Stimulated activated CD8-positive, alpha-beta memory T cell treated with anti-CD3 and anti-CD28 coated beads, Interleukin-4, amount 100 ng/mL, for 4 hours (primary cell): ENCODE results near the gene CAPN5.

Experiments
- DNase-seq, 2 donors: peaks; one replicate each; pipeline ENCODE4 v3.0.0-alpha.2; 2020; ENCODE audit warnings: low read depth in 2 of 2, low spot score in 1 of 2

The CAPN5 gene

GRCh38 chr11:77082838-77083565 is 16.2 kb downstream of the CAPN5 start:
- DNase-seq = no peak

GRCh38 chr11:77083566-77084245 is 16.9 kb downstream of the CAPN5 start:
- no peak for DNase-seq

- no peak for DNase-seq
Observed at GRCh38 chr11:77084581-77085191, 17.9 kb downstream of the CAPN5 start.

DNA sequence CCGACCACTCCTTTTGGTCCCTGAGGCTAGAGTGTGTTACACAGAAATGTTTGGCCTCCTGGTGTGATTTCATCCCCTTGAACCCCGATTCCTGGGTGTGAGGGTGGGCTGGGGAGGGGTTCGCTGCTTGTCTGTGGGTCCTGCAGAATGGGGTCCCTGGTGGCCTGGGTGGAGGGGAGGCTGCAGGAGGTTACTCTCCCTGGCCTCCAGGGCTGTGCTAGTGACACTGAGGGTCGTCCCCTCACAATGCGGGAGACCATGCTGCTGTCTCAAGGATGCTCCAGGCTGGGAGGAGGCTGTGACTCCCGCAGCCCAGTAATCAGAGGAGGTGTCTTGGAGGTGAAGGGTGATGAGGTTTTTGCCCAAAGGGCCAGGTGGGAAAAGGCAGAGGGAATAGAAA is 18.9 kb downstream of the CAPN5 start:
- no peak for DNase-seq

DNA sequence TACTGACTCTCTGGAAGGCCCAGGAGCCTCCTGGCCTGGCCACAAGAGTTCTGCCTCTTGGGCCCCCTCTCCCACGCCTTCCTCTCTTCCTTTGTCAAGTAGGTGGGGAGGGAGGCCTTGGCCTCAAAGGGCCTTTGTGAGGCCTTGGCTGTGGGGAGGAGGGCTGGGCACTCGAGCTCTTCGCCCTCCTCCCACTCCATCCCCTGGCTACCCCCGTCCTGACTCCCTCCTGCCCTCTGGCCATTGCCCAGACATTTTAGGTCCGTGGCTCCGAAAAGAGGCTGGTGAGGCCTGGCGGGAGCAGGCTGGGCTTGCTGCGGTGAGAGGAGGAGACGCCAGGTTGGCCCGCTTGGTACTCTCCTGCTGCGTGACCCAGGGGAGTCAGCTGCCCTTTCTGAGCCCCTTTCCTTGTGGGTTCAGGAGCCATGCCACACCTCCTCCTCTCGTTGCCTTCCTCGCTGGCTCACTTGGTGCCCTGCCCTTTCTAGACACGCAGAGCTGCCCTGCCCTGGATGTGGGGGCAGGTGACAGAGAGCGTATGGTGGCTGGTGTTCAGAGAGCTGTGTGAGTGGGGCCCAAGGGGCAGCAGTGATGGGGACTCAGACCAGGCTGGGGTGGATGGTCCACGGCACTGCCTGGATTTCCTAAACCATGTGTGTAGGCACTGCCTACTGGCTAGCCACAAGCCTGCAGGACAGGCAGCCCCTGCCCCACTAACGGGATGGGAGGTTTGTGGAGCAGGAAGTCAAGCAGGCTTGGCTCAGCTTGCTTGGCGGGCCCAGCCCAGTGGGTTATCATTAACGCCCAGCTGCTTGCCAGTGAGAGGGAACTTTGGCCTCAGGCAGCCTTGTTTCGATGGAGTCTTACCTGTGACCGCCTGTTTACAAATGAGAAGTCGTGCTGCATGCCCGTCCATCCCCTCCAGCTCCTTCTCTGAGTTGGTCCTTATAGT is 20.0 kb downstream of the CAPN5 start:
- no peak for DNase-seq

DNA sequence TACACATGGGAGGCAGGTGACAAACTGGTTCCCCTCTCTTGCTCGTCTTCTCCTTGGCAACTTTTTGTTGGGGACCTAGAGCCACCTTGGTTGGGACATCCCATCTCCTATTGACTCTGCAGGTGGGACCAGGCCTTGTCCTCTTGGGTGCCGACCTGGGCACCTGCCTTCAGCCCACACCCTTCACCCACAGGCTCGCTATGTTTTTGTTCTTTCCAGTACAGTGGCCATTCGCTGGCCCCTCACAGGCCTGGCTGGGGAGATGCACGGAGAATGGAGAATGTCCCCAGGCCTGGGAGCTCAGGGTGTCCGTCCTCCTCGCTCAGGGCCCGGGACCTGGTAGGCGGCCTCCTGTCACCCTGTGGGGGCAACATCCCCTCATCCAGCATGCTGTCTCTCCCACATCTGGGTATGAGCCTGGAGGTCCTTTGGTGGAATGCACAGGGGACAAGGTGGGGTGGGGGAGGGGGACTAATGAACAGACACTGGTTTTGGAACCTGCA is 21.0 kb downstream of the CAPN5 start:
- DNase-seq = no peak

- no peak for DNase-seq
Observed at GRCh38 chr11:77088236-77089003, 21.6 kb downstream of the CAPN5 start.

GRCh38 chr11:77089004-77089545 is 22.3 kb downstream of the CAPN5 start:
- no peak for DNase-seq

GRCh38 chr11:77090046-77090372 is 23.2 kb downstream of the CAPN5 start:
- no peak for DNase-seq

DNA sequence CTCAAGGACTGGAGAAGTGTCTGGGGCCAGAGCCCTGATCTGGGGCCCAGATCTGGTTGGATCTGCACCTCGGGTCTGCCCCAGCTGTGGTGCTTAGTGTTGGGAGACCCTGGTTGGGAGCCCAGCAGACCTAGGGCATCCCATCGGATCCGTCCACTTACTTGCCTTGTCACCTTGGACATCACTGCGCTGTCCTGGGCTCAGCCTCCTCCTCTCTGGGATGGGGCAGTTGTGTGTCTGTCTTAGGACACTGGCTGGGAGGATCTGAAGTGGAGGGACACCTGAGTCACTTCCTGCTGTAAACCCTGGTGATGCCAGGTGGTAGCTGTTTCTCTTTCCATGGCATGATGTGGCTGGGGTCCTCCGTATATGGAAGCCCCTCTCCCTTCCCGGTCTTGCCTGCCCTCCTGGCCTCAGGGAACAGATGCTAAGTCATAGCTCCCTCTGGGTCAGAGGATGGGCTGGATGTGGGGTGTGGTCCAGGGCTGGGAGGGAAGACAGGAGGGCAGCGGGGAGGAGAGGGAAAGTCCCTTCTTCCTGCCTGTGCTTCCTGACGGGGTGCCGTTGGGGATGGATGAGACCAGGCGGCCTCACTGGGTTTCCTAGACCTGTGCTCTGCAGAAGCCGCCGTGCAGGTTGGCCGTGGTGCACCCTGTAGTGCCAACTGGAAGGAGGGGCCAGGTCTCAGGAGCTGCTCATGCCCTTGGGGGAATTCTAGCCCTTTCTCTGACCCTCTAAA is 23.8 kb downstream of the CAPN5 start:
- DNase-seq = no peak

GRCh38 chr11:77091146-77091940 is 24.6 kb downstream of the CAPN5 start:
- DNase-seq = peak; percentile 32 to 58

DNA sequence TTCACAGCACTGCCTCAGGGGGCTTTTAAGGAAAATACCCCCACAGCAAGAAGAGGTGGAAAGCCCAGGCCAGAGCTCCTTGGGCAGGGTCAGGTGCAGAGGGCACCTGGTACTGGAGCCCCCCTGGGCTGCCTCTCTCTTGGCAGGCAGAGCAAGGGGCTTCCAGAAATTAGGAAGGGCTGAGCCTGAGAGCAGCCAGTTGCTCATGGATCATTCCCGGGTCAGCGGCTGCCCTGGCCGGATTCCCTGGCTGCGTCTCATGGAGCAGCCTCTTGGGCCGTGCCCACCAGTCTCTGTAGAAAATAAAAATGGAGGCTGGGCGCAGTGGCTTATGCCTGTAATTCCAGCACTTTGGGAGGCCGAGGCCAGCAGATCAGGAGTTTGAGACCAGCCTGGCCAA is 25.6 kb downstream of the CAPN5 start:
- no peak for DNase-seq

DNA sequence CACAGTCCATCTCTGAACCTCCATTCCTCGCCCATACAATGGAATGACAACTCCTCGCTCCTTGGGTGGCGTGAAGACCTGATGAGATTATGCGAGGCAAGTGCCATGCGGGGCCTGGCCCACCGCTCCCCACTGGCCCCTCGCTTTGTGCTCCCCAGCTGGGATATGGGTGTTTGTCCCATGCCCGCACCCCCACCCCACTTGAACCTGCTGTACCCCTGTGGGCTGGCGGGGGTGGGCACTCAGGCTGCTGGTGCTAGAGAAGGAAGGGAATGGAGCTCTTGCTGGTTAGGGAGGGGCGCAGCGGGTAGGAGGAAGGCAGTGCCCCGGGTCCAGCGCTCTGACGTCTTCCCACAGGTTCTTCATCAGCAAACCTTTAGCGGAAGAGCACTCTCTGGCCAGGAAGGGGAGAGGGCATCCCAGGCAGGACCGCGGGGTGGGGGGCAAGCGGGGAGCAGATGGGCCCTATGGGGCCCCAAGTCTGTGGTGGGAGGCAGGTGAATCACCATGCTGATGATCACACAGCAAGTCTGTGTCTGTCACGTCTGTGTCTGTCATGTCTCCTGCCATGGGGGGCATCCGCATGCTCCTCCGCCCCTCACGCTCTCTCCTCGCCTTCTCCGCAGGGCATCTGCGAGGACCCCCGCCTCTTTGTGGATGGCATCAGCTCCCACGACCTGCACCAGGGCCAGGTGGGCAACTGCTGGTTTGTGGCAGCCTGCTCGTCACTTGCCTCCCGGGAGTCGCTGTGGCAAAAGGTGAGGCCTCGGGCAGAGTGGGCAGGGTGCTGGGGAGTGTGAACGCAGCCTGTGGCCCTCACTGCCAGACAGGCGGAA is 26.5 kb downstream of the CAPN5 start:
- DNase-seq = no peak

DNA sequence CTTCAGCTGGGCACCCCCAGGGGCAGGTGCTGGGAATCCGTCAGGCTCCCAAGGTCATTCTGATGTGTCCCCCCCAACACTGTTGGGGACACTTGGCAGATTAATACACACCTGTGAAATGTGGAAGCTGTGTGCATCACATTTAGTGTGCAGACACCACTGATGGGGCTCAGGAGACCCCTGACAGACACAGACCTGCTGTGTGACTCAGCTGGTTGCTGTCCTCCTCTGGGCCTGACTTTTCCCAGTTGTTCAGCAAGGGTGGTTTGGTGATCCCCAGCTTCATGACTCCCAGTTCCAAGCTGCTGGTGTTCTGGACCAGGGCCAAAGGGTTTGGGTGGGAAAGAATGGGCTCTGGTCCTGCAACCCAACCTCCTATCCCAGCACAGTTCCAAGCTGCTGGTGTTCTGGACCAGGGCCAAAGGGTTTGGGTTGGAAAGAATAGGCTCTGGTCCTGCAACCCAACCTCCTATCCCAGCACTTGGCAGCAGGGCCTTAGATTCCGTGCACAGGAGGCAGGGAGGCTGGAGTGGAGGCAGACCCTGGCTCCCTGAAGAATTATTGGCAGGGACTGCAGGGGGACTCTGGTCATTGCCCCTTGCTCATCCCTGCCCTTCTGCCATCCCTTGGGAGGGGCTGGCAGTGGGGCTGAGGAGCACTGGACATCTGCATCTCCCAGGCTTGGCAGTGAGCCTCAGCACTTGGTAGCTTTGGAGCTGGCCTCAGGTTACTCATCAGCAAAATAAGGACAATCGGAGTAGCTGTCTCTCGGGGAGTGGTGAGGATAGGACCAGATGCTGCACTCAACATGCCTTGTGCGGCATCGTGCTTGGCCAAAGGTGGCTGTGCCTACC is 27.4 kb downstream of the CAPN5 start:
- DNase-seq = no peak

DNA sequence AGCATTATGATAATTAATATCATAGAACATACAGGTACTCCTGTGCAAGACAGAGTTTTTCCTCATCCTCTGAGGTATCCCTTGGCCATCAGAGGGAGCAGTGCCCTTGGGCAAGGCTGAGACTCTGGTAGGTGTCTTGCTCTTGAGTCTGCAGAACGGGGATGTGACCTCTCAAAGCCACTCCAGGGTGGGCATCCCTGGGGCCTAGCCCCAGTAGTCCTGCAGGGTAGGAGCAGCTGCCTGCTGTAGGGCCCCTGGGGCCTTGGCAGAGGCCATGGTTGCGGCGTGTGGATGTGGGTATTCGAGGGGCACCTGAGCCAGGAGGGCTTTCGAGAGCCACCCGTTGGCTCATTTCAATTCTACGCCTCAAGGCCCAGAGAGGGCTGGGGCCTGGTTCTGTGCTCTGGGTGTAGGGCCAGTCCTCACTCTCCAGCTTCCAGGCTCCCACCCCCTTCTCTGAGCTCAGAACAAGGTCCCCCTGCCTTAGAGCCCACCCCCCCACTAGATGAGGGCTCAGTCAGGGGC is 28.1 kb downstream of the CAPN5 start:
- DNase-seq = no peak
